ENCODE measurements around the gene OGFR. TPM values are rescaled to one million over a fixed set of nuclear protein-coding genes. Genes with fewer than 3 reads are reported as not detected.

Gene OGFR
- total and polyA plus RNA-seq, 9 donors = 28.6 to 52.9 (median 43.0) TPM

DNA sequence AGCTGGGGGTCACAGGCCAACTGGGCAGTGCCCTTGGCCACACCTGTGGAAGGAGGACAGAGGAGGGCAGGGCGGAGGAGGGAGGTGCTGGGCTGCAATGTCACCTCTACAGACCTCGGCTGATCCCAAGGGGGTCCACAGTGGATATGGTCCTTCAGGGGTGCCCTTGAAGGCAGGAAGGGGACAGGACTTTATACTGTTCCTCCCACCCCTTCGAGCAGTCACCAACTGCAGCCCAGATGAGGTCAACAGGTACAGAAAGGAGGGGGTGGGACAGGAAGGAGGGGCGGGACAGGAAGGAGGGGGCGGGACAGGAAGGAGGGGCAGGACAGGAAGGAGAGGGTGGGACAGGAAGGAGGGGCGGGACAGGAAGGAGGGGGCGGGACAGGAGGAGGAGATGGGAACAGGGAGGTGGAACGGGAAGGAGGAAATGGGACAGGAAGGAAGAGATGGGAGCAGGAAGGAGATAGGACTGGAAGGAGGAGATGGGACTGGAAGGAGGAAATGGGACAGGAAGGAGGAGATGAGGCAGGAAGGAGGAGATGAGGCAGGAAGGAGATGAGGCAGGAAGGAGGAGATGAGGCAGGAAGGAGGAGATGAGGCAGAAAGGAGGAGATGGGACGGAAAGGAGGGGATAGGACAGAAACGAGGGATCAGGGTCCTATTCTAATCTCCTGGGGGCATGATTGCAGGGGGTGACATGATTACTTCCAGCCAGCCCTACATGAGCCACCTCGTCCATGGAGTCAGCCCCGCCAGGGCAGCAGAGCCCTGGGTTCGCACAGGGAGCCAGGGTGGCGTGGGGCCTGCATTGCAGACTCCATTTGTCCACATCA is 27.7 kb upstream of the OGFR start:
- Histone ChIP-seq H3K9me3 (no peaks in the 10 kb centered on the region), H3K36me3 (no peaks in the 10 kb centered on the region), H3K27me3 (no peaks in the 10 kb centered on the region), H3K4me1 (ENCODE audit: insufficient read depth) (no peaks in the 10 kb centered on the region), H3K4me3 (no peak overlapping the region), H3K27ac (no peak overlapping the region)
- 65 to 75% (median 72%) methylated on average over 14 of the region's 14 CpGs for WGBS, 3 donors
- DNase-seq = no peak
- intact Hi-C loops (cut with DNase I) = no loop called here
- TF ChIP-seq EP300 (IDR thresholded peaks at IDR 0.05) (no peak), POLR2A (IDR thresholded peaks at IDR 0.05) (no peak)
- TF ChIP-seq, protein P1, sequence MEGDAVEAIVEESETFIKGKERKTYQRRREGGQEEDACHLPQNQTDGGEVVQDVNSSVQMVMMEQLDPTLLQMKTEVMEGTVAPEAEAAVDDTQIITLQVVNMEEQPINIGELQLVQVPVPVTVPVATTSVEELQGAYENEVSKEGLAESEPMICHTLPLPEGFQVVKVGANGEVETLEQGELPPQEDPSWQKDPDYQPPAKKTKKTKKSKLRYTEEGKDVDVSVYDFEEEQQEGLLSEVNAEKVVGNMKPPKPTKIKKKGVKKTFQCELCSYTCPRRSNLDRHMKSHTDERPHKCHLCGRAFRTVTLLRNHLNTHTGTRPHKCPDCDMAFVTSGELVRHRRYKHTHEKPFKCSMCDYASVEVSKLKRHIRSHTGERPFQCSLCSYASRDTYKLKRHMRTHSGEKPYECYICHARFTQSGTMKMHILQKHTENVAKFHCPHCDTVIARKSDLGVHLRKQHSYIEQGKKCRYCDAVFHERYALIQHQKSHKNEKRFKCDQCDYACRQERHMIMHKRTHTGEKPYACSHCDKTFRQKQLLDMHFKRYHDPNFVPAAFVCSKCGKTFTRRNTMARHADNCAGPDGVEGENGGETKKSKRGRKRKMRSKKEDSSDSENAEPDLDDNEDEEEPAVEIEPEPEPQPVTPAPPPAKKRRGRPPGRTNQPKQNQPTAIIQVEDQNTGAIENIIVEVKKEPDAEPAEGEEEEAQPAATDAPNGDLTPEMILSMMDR (IDR thresholded peaks at IDR 0.05) = no peak

DNA sequence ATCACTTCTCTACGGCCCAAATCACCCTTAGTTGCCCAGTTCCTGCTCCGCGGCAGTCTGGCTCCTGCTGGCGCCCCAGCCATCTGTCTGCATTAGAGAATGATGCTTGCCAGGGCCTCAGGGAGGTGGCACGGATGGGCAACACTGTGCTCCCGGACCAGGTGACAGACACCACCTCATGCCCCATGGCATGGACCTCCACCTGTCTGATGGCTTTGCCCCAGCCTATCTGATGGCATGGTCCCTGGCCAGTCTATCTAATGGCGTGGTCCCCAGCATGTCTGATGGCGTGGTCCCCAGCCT is 27.2 kb upstream of the OGFR start:
- intact Hi-C loops (cut with DNase I) = no loop called here
- Histone ChIP-seq H3K9me3 (no peaks in the 10 kb centered on the region), H3K27ac (no peak overlapping the region), H3K27me3 (no peaks in the 10 kb centered on the region), H3K36me3 (no peaks in the 10 kb centered on the region), H3K4me1 (ENCODE audit: insufficient read depth) (no peaks in the 10 kb centered on the region), H3K4me3 (no peak overlapping the region)
- DNase-seq = no peak
- TF ChIP-seq, protein P1 (IDR thresholded peaks at IDR 0.05) = no peak
- TF ChIP-seq EP300 (IDR thresholded peaks at IDR 0.05) (no peak), POLR2A (IDR thresholded peaks at IDR 0.05) (no peak)
- 86 to 88% (median 88%) methylated on average over 5 to 8 of the region's 8 CpGs for WGBS, 3 donors

DNA sequence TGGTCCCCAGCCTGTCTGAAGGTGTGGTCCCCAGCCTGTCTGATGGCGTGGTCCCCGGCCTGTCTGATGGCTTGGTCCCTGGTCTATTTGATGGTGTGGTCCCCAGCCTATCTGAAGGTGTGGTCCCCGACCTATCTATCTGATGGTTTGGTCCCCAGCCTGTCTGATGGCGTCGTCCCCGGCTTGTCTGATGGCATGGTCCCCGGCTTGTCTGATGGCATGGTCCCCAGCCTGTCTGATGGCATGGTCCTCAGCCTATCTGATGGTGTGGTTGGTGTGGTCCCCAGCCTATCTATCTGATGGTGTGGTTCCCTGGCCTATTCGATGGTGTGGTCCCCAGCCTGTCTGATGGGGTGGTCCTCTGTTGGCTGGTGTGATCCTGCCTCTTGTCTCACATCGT is 26.6 kb upstream of the OGFR start:
- no peak overlapping the region for H3K4me3 ChIP-seq
- WGBS, 3 donors = 84 to 96% (median 94%) methylated on average over 9 of the region's 9 CpGs
- no peak overlapping the region for H3K27ac ChIP-seq
- intact Hi-C loops (cut with DNase I) = no loop called here
- no peaks in the 10 kb centered on the region for H3K4me1 ChIP-seq (ENCODE audit: insufficient read depth)
- no peaks in the 10 kb centered on the region for H3K9me3 ChIP-seq
- DNase-seq = no peak
- H3K27me3 ChIP-seq = no peaks in the 10 kb centered on the region
- H3K36me3 ChIP-seq = no peaks in the 10 kb centered on the region
- TF ChIP-seq POLR2A (IDR thresholded peaks at IDR 0.05) = no peak
- TF ChIP-seq, protein P1 (IDR thresholded peaks at IDR 0.05) = no peak
- no peak for TF ChIP-seq EP300 (IDR thresholded peaks at IDR 0.05)

- intact Hi-C loops (cut with DNase I) = no loop called here
- no peak overlapping the region for H3K27ac ChIP-seq
- TF ChIP-seq, protein P1 (IDR thresholded peaks at IDR 0.05) = no peak
- TF ChIP-seq POLR2A (IDR thresholded peaks at IDR 0.05) (no peak), EP300 (IDR thresholded peaks at IDR 0.05) (no peak)
- H3K4me3 ChIP-seq = no peak overlapping the region
- no peaks in the 10 kb centered on the region for H3K4me1 ChIP-seq (ENCODE audit: insufficient read depth)
- H3K36me3 ChIP-seq = no peaks in the 10 kb centered on the region
- no peaks in the 10 kb centered on the region for H3K27me3 ChIP-seq
- DNase-seq = no peak
- WGBS, 3 donors = 74 to 80% (median 80%) methylated on average over 23 to 24 of the region's 24 CpGs
- H3K9me3 ChIP-seq = no peaks in the 10 kb centered on the region
Measured at GRCh38 chr20:62778601-62779416, 25.8 kb upstream of the OGFR start.
